Measurements from ENCODE around the gene RTL1.

RTL1 gene

GRCh38 chr14:100858838-100859220 lies 44.7 kb downstream of the RTL1 start:
- no peak for DNase-seq (ENCODE audit: extremely low read depth, low read depth)
- TF ChIP-seq CTCF (IDR thresholded peaks at IDR 0.05; ENCODE audit: low read depth, low read length): no peak

- TF ChIP-seq CTCF (IDR thresholded peaks at IDR 0.05; ENCODE audit: low read depth, low read length): no peak
- DNase-seq (ENCODE audit: extremely low read depth, low read depth): no peak
Measured at GRCh38 chr14:100857923-100858837, 45.3 kb downstream of the RTL1 start.

GRCh38 chr14:100857233-100857922 lies 46.1 kb downstream of the RTL1 start:
- no peak for DNase-seq (ENCODE audit: extremely low read depth, low read depth)
- no peak for TF ChIP-seq CTCF (IDR thresholded peaks at IDR 0.05; ENCODE audit: low read depth, low read length)

- DNase-seq (ENCODE audit: extremely low read depth, low read depth): no peak
- no peak for TF ChIP-seq CTCF (IDR thresholded peaks at IDR 0.05; ENCODE audit: low read depth, low read length)
Measured at GRCh38 chr14:100856056-100856950, 47.2 kb downstream of the RTL1 start.

GRCh38 chr14:100855256-100855930 lies 48.1 kb downstream of the RTL1 start:
- TF ChIP-seq CTCF (IDR thresholded peaks at IDR 0.05; ENCODE audit: low read depth, low read length): no peak
- no peak for DNase-seq (ENCODE audit: extremely low read depth, low read depth)

- no peak for TF ChIP-seq CTCF (IDR thresholded peaks at IDR 0.05; ENCODE audit: low read depth, low read length)
- no peak for DNase-seq (ENCODE audit: extremely low read depth, low read depth)
Measured at GRCh38 chr14:100854435-100854834, 49.1 kb downstream of the RTL1 start.
